GM12878 (cell line): Measurements from ENCODE around the gene MSH2. TPM values are rescaled to one million over a fixed set of nuclear protein-coding genes. Genes with fewer than 3 reads are reported as not detected.

Experiments used
- ATAC-seq: fragments of 200-7000 bp; cut with Tn5 transposase; 3 replicates; pipeline ENCODE4 v1.9.1; 2020; ENCODE audit warnings: mild to moderate bottlenecking, moderate library complexity
- BruUV-seq: library from RNA; stranded (reverse); fragments of 400-500 nt; replicated peaks from 2 replicates; lab custom pipeline; 2021; lab: Mats Ljungman, UMichigan
- CTCF ChIA-PET: fragments of 300-600 bp; sonication (Branson Sonifier 250); formaldehyde crosslinking; extraction: SDS; loops from one replicate; lab custom pipeline; 2021; ENCODE audit warnings: inconsistent platforms; lab: Yijun Ruan, JAX
- POLR2A ChIA-PET: fragments of 350-600 bp; formaldehyde crosslinking; extraction: SDS; loops from one replicate; lab custom pipeline; 2021; ENCODE audit warnings: inconsistent platforms; lab: Charles Lee
- RAD21 ChIA-PET: fragments of 300-600 bp; sonication (Branson Sonifier 250); formaldehyde crosslinking; loops from one replicate; lab custom pipeline; 2023; ENCODE audit warnings: antibody characterized with exemption; ENCODE audit not compliant: unreplicated experiment; lab: Charles Lee
- SMC1A ChIA-PET: fragments of 300-600 bp; sonication (Branson Sonifier 250); formaldehyde crosslinking; loops from one replicate; lab custom pipeline; 2023; ENCODE audit not compliant: unreplicated experiment, uncharacterized antibody; lab: Charles Lee
- DNase-seq: peaks from one replicate; pipeline ENCODE4 v3.0.0-alpha.2; 2011; ENCODE audit warnings: low read depth, low spot score
- FAIRE-seq: peaks from 3 replicates; lab custom pipeline; 2011; peaks lifted over from hg19 to GRCh38; lab: Jason Lieb, UNC
- H2AFZ ChIP-seq: 2 replicates; pipeline ENCODE4 v1.6.0; 2011; ENCODE audit warnings: low read depth, low read length, control low read depth; ENCODE audit not compliant: control insufficient read depth
- H3K27ac ChIP-seq: 2 replicates; pipeline ENCODE4 v1.5.1; 2011; ENCODE audit warnings: control low read depth; ENCODE audit not compliant: control insufficient read depth, insufficient read depth
- H3K27me3 ChIP-seq, 2 experiments: replicated peaks in 1 of 2; 2 replicates each; pipeline versions ENCODE4 v1.6.0 to v1.6.1; 2011; ENCODE audit warnings: low read length in 1 of 2; ENCODE audit not compliant: control insufficient read depth in 2 of 2, insufficient read depth in 2 of 2
- H3K36me3 ChIP-seq, 2 experiments: 2 replicates each; pipeline ENCODE4 v1.5.1; 2011; ENCODE audit warnings: low read length in 1 of 2; ENCODE audit not compliant: control insufficient read depth in 2 of 2, insufficient read depth in 2 of 2
- H3K4me1 ChIP-seq: 2 replicates; pipeline ENCODE4 v1.6.1; 2011; ENCODE audit warnings: mild to moderate bottlenecking, low read length, moderate library complexity, mixed read lengths; ENCODE audit not compliant: control insufficient read depth, insufficient read depth
- H3K4me2 ChIP-seq: 2 replicates; pipeline ENCODE4 v1.6.0; 2011; ENCODE audit warnings: control low read depth; ENCODE audit not compliant: control insufficient read depth, insufficient read depth
- H3K4me3 ChIP-seq: fragments of 200-600 bp; sonication (generic); 2 replicates; pipeline ENCODE4 v1.5.1; 2016
- H3K79me2 ChIP-seq: 2 replicates; pipeline ENCODE4 v1.6.0; 2011; ENCODE audit warnings: low read length; ENCODE audit not compliant: control insufficient read depth, insufficient read depth
- H3K9ac ChIP-seq: 2 replicates; pipeline ENCODE4 v1.8.0; 2011; ENCODE audit warnings: low read length, control low read depth, mixed read lengths; ENCODE audit not compliant: control insufficient read depth, insufficient read depth
- H3K9me3 ChIP-seq: replicated peaks from 3 replicates; pipeline ENCODE4 v1.5.1; 2011; ENCODE audit warnings: mild to moderate bottlenecking, low read length; ENCODE audit not compliant: control insufficient read depth, insufficient read depth
- H4K20me1 ChIP-seq: 2 replicates; pipeline ENCODE4 v1.6.0; 2011; ENCODE audit not compliant: control insufficient read depth, insufficient read depth
- ASH2L ChIP-seq: fragments of 300-600, 200-600 bp; sonication (generic); IDR thresholded peaks from 2 replicates; pipeline ENCODE4 v1.6.1; 2017; ENCODE audit warnings: low read depth, mild to moderate bottlenecking, borderline replicate concordance
- BCL11A ChIP-seq: IDR thresholded peaks from 2 replicates; pipeline ENCODE4 v1.6.1; 2011; ENCODE audit warnings: low read depth, low read length
- BHLHE40 ChIP-seq, 2 experiments: fragments of 450-650 bp in 1 of 2; IDR thresholded peaks; 2 replicates each; pipeline ENCODE4 v1.6.1; 2011 to 2017; ENCODE audit warnings: low read depth in 2 of 2, borderline replicate concordance in 1 of 2, improper control_type of control experiment in 1 of 2, low read length in 1 of 2, mild to moderate bottlenecking in 1 of 2
- CBX5 ChIP-seq: sonication (generic); IDR thresholded peaks from 2 replicates; pipeline ENCODE4 v1.6.1; 2016; ENCODE audit warnings: low read depth, moderate library complexity, mild to moderate bottlenecking, inconsistent platforms
- E2F8 ChIP-seq: fragments of 450-650 bp; IDR thresholded peaks from 2 replicates; pipeline ENCODE4 v1.6.1; 2018; ENCODE audit warnings: mild to moderate bottlenecking, low read depth, moderate library complexity; ENCODE audit not compliant: partially characterized antibody
- ESRRA ChIP-seq: IDR thresholded peaks from 2 replicates; pipeline ENCODE4 v1.6.1; 2012; ENCODE audit warnings: mild to moderate bottlenecking, low read length, improper control_type of control experiment
- IKZF2 ChIP-seq, 2 experiments: fragments of 450-650 bp; IDR thresholded peaks; 2 replicates each; pipeline ENCODE4 v1.6.1; 2017; ENCODE audit warnings: mild to moderate bottlenecking in 2 of 2, moderate library complexity in 2 of 2
- IRF4 ChIP-seq: IDR thresholded peaks from 2 replicates; pipeline ENCODE4 v1.6.1; 2011; ENCODE audit warnings: low read depth, low read length
- IRF5 ChIP-seq: fragments of 450-650 bp; IDR thresholded peaks from 2 replicates; pipeline ENCODE4 v1.6.1; 2017; ENCODE audit warnings: borderline replicate concordance
- NFYB ChIP-seq: IDR thresholded peaks from 2 replicates; pipeline ENCODE4 v1.6.1; 2011; ENCODE audit warnings: low read depth, mild to moderate bottlenecking, low read length, improper control_type of control experiment, moderate library complexity; ENCODE audit not compliant: insufficient read depth
- PML ChIP-seq: IDR thresholded peaks from 2 replicates; pipeline ENCODE4 v1.6.1; 2012; ENCODE audit warnings: low read length, inconsistent platforms
- RAD21 ChIP-seq: IDR thresholded peaks from 2 replicates; pipeline ENCODE4 v1.6.1; 2011; ENCODE audit warnings: mild to moderate bottlenecking, low read depth, low read length, moderate library complexity; ENCODE audit not compliant: insufficient read depth
- SIX5 ChIP-seq: IDR thresholded peaks from 2 replicates; pipeline ENCODE4 v1.6.1; 2011; ENCODE audit warnings: mild to moderate bottlenecking, low read depth, low read length, moderate library complexity; ENCODE audit not compliant: severe bottlenecking
- SPI1 ChIP-seq: IDR thresholded peaks from 2 replicates; pipeline ENCODE4 v1.6.1; 2011; ENCODE audit warnings: low read depth, mild to moderate bottlenecking, low read length, moderate library complexity, borderline replicate concordance; ENCODE audit not compliant: insufficient read depth
- SRF ChIP-seq, 2 experiments: IDR thresholded peaks; 2 replicates each; pipeline ENCODE4 v1.6.1; 2011; ENCODE audit warnings: low read depth in 2 of 2, low read length in 2 of 2, mild to moderate bottlenecking in 1 of 2, moderate library complexity in 1 of 2
- STAT3 ChIP-seq: IDR thresholded peaks from 2 replicates; pipeline ENCODE4 v1.6.1; 2011; ENCODE audit warnings: low read depth, low read length, improper control_type of control experiment
- TCF3 ChIP-seq: IDR thresholded peaks from 2 replicates; pipeline ENCODE4 v1.6.1; 2012; ENCODE audit warnings: low read depth, mild to moderate bottlenecking, low read length, borderline replicate concordance; ENCODE audit not compliant: insufficient read depth
- USF1 ChIP-seq: IDR thresholded peaks from 2 replicates; pipeline ENCODE4 v1.6.1; 2011; ENCODE audit warnings: borderline replicate concordance, low read depth, mild to moderate bottlenecking, moderate library complexity, mixed read lengths, low read length; ENCODE audit not compliant: insufficient read depth; ENCODE audit errors: extremely low read length
- ZNF24 ChIP-seq: fragments of 450-650 bp; IDR thresholded peaks from 2 replicates; pipeline ENCODE4 v1.6.1; 2017; ENCODE audit warnings: antibody characterized with exemption, mild to moderate bottlenecking
- in situ Hi-C: fragments of 300-500 bp; cut with MboI; formaldehyde crosslinking; loops from 9 replicates; pipeline ENCODE4 v1.14.3; 2018; ENCODE audit warnings: mixed read lengths
- intact Hi-C: fragments of 100-400 bp; cut with micrococcal nuclease; formaldehyde crosslinking; loops from one replicate; pipeline ENCODE4 v1.14.2; 2022; ENCODE audit not compliant: unreplicated experiment
- polyA plus RNA-seq, 11 experiments: library from polyadenylated mRNA; depleted of rRNA in 4 of 11; unstranded in 6 of 11; stranded (reverse) in 5 of 11; fragments of >200 nt; fragmentation: Nextera tagmentation in 4 of 11; fragmentation: Illumina TruSeq in 1 of 11; extraction: Ambion mirVana in 4 of 11; extraction: Trizol in 1 of 11; gene quantifications; 1 replicate in 1 of 11; 2 replicates in 10 of 11; pipeline versions ENCODE4 v1.2.1 to v1.2.3, GENCODE V29; 2011 to 2016; ENCODE audit warnings: inconsistent platforms in 2 of 11, missing spikeins in 2 of 11, low read depth in 1 of 11
- total RNA-seq, 4 experiments: library from RNA; depleted of rRNA in 3 of 4; stranded (reverse); fragments of >200 nt in 3 of 4; fragmentation: Illumina TruSeq in 1 of 4; extraction: Trizol in 1 of 4; gene quantifications; 2 replicates each; pipeline versions ENCODE4 v1.2.1 to v1.2.3, GENCODE V29; 2013 to 2021

The MSH2 gene
- total and polyA plus RNA-seq, 10 of the 15 experiments (the other 5 are each of a cell fraction or from before 2014, with no cell fraction given): 24.3 to 94.4 (median 55.5) TPM

- SMC1A ChIA-PET: no interaction called here
- H3K4me3 ChIP-seq: no peak overlapping the region
- no peak overlapping the region for H3K27ac ChIP-seq
- FAIRE-seq (no peak), DNase-seq (no peak), ATAC-seq (no peak)
- CTCF ChIA-PET: no interaction called here
- no peaks in the 10 kb centered on the region for H3K27me3 ChIP-seq
- no TSS peak for BruUV-seq
- intact Hi-C loops (no loop called here), in situ Hi-C loops (no loop called here)
- H2AFZ ChIP-seq: no peak overlapping the region
- H3K4me1 ChIP-seq: no peaks in the 10 kb centered on the region; the same call in 1 of the 2 replicates
- RAD21 ChIA-PET: no interaction called here
- POLR2A ChIA-PET: no interaction called here
- no peak overlapping the region for H3K9ac ChIP-seq
- H3K9me3 ChIP-seq: no peaks in the 10 kb centered on the region
- H4K20me1 ChIP-seq: no peaks in the 10 kb centered on the region
- H3K79me2 ChIP-seq: no peaks in the 10 kb centered on the region
- H3K4me2 ChIP-seq: no peak overlapping the region
- H3K36me3 ChIP-seq: peaks cover 3 to 15% of the 10 kb centered on the region in 2 experiments
- no peak for TF ChIP-seq SRF (IDR thresholded peaks at IDR 0.05; ENCODE audit: low read depth in 2 of 2, low read length in 2 of 2)
- TF ChIP-seq ZNF24: no peak
- TF ChIP-seq NFYB: no peak
- no peak for TF ChIP-seq IRF5
- TF ChIP-seq USF1: no peak
- no peak for TF ChIP-seq E2F8
- no peak for TF ChIP-seq CBX5
- no peak for TF ChIP-seq TCF3
- no peak for TF ChIP-seq STAT3
- TF ChIP-seq PML: no peak
- no peak for TF ChIP-seq SIX5
- TF ChIP-seq BCL11A: no peak
- TF ChIP-seq ESRRA: no peak
- TF ChIP-seq RAD21: no peak
- TF ChIP-seq IRF4: no peak
- no peak for TF ChIP-seq ASH2L
- TF ChIP-seq IKZF2 (IDR thresholded peaks at IDR 0.05): no peak
- TF ChIP-seq BHLHE40 (IDR thresholded peaks at IDR 0.05; ENCODE audit: borderline replicate concordance in 1 of 2, low read depth in 2 of 2, low read length in 1 of 2): no peak
- TF ChIP-seq SPI1: no peak
Observed at GRCh38 chr2:47459021-47459420, 56.1 kb downstream of the MSH2 start.
